Breast epithelium (tissue), 4 donors: ENCODE results near the gene TREML2. TPM values are rescaled to one million over a fixed set of nuclear protein-coding genes. Genes with fewer than 3 reads are reported as not detected.

Experiments
- DNase-seq, 2 donors: peaks; one replicate each; pipeline ENCODE4 v3.0.0-alpha.2; 2019; ENCODE audit warnings: low spot score in 2 of 2
- H3K27ac ChIP-seq, 2 donors: fragments of 200-600 bp; sonication (generic) in 1 of 2; one replicate each; pipeline ENCODE4 v1.5.1; 2016 to 2019; ENCODE audit warnings: mild to moderate bottlenecking in 1 of 2
- H3K27me3 ChIP-seq, 2 donors: fragments of 200-600 bp; sonication (generic) in 1 of 2; one replicate each; pipeline versions ENCODE4 v1.5.1 to v1.6.0; 2017 to 2019; ENCODE audit warnings: control low read depth in 1 of 2, mild to moderate bottlenecking in 1 of 2
- H3K36me3 ChIP-seq: fragments of 200-600 bp; one replicate; pipeline ENCODE4 v1.5.1; 2019
- H3K4me1 ChIP-seq, 2 donors: fragments of 200-600 bp; sonication (generic); one replicate each; pipeline ENCODE4 v1.5.1; 2016 to 2019; ENCODE audit warnings: control low read depth in 1 of 2
- H3K4me3 ChIP-seq, 3 donors: fragments of 200-600 bp; sonication (generic); 1 replicate in 2 of 3; 2 replicates in 1 of 3; pipeline ENCODE4 v1.5.1; 2016 to 2019; ENCODE audit warnings: mild to moderate bottlenecking in 3 of 3, moderate library complexity in 2 of 3
- H3K9me3 ChIP-seq, 2 donors: fragments of 200-600 bp; sonication (generic) in 1 of 2; one replicate each; pipeline ENCODE4 v1.5.1; 2016 to 2019; ENCODE audit warnings: control low read depth in 1 of 2
- CTCF ChIP-seq, 3 donors: fragments of 450-650 bp; IDR thresholded peaks; one replicate each; pipeline ENCODE4 v1.5.1; 2016 to 2017; ENCODE audit warnings: antibody characterized with exemption in 3 of 3, mild to moderate bottlenecking in 3 of 3, moderate library complexity in 3 of 3
- POLR2A ChIP-seq: fragments of 450-650 bp; IDR thresholded peaks from one replicate; pipeline ENCODE4 v1.6.1; 2016; ENCODE audit warnings: antibody characterized with exemption, mild to moderate bottlenecking, moderate library complexity
- POLR2AphosphoS5 ChIP-seq, 3 donors: sonication (generic); formaldehyde crosslinking; IDR thresholded peaks; one replicate each; pipeline ENCODE4 v1.6.1; 2017; ENCODE audit warnings: antibody characterized with exemption in 3 of 3
- intact Hi-C: fragments of 100-400 bp; cut with DNase I; formaldehyde crosslinking; loops from one replicate; pipeline ENCODE4 v1.15.1; 2023; ENCODE audit warnings: low total_unique reads
- total RNA-seq, 3 donors: library from RNA; depleted of rRNA; stranded (reverse); fragments of >200 nt; gene quantifications; one replicate each; pipeline ENCODE4 v1.1.0, GENCODE V29; 2016

The TREML2 gene
- total RNA-seq, 3 donors from 2014 or later, result under 0.01 to 0.15 TPM; not detected in 1

GRCh38 chr6:41176189-41176588 lies 24.8 kb downstream of the TREML2 start:
- Histone ChIP-seq H3K27me3 (no peaks in the 10 kb centered on the region), H3K4me3 (no peak overlapping the region), H3K4me1 (no peaks in the 10 kb centered on the region), H3K36me3 (no peaks in the 10 kb centered on the region), H3K9me3 (peaks cover 0 to 3% of the 10 kb centered on the region in 2 donors), H3K27ac (no peak overlapping the region)
- intact Hi-C loops, result no loop called here
- no peak for DNase-seq
- TF ChIP-seq POLR2A, result no peak
- no peak for TF ChIP-seq POLR2AphosphoS5 (IDR thresholded peaks at IDR 0.05)
- TF ChIP-seq CTCF (IDR thresholded peaks at IDR 0.05), result no peak

GRCh38 chr6:41175084-41175483 lies 25.9 kb downstream of the TREML2 start:
- Histone ChIP-seq H3K4me1 (no peaks in the 10 kb centered on the region), H3K9me3 (peaks cover 0 to 3% of the 10 kb centered on the region in 2 donors), H3K27ac (no peak overlapping the region), H3K36me3 (no peaks in the 10 kb centered on the region), H3K27me3 (no peaks in the 10 kb centered on the region), H3K4me3 (no peak overlapping the region)
- intact Hi-C loops, result no loop called here
- no peak for TF ChIP-seq POLR2AphosphoS5 (IDR thresholded peaks at IDR 0.05)
- no peak for TF ChIP-seq POLR2A
- TF ChIP-seq CTCF (IDR thresholded peaks at IDR 0.05), result no peak
- DNase-seq, result no peak

GRCh38 chr6:41174610-41175009 lies 26.3 kb downstream of the TREML2 start:
- Histone ChIP-seq H3K9me3 (peaks cover 0 to 3% of the 10 kb centered on the region in 2 donors), H3K27ac (no peak overlapping the region), H3K4me3 (no peak overlapping the region), H3K4me1 (no peaks in the 10 kb centered on the region), H3K27me3 (no peaks in the 10 kb centered on the region), H3K36me3 (no peaks in the 10 kb centered on the region)
- intact Hi-C loops, result no loop called here
- no peak for DNase-seq
- no peak for TF ChIP-seq POLR2A
- TF ChIP-seq POLR2AphosphoS5 (IDR thresholded peaks at IDR 0.05), result no peak
- no peak for TF ChIP-seq CTCF (IDR thresholded peaks at IDR 0.05)

GRCh38 chr6:41171908-41172307 lies 29.0 kb downstream of the TREML2 start:
- TF ChIP-seq POLR2A (no peak), CTCF (IDR thresholded peaks at IDR 0.05) (no peak), POLR2AphosphoS5 (IDR thresholded peaks at IDR 0.05) (no peak)
- intact Hi-C loops, result no loop called here

GRCh38 chr6:41170547-41171160 lies 30.3 kb downstream of the TREML2 start:
- no peaks in the 10 kb centered on the region for H3K36me3 ChIP-seq
- DNase-seq, result no peak
- TF ChIP-seq POLR2AphosphoS5 (IDR thresholded peaks at IDR 0.05) (no peak), CTCF (IDR thresholded peaks at IDR 0.05) (no peak)
- intact Hi-C loops, result no loop called here
- H3K9me3 ChIP-seq, result peaks cover 0 to 3% of the 10 kb centered on the region in 2 donors
- H3K4me1 ChIP-seq, result no peaks in the 10 kb centered on the region
- H3K27ac ChIP-seq, result no peak overlapping the region
- H3K27me3 ChIP-seq, result no peaks in the 10 kb centered on the region
- no peak overlapping the region for H3K4me3 ChIP-seq

More at GRCh38 chr6:41171908-41172307, 29.0 kb downstream of the TREML2 start:
- H3K27me3 ChIP-seq, result no peaks in the 10 kb centered on the region
- H3K36me3 ChIP-seq, result no peaks in the 10 kb centered on the region
- no peak for DNase-seq
- H3K4me1 ChIP-seq, result no peaks in the 10 kb centered on the region
- no peak overlapping the region for H3K4me3 ChIP-seq
- H3K27ac ChIP-seq, result no peak overlapping the region
- peaks cover 0 to 3% of the 10 kb centered on the region in 2 donors for H3K9me3 ChIP-seq
